OCI-LY3 (cell line): ENCODE results near the gene KLKB1.

Experiments used
- H2AFZ ChIP-seq: fragments of 200-600, 300-600 bp; shearing (Covaris generic); 2 replicates; pipeline ENCODE4 v1.6.0; 2014; ENCODE audit warnings: antibody characterized with exemption, low read depth, low read length
- H3K27ac ChIP-seq: fragments of 200-600, 300-600 bp; sonication (generic); 2 replicates; pipeline ENCODE4 v1.5.1; 2014; ENCODE audit warnings: mild to moderate bottlenecking, low read length, moderate library complexity, mixed read lengths
- H3K27me3 ChIP-seq: fragments of 200-600, 300-600 bp; sonication (generic); 2 replicates; pipeline ENCODE4 v1.6.1; 2014; ENCODE audit warnings: low read depth, low read length, mixed read lengths
- H3K36me3 ChIP-seq: fragments of 200-600, 300-600 bp; sonication (generic); replicated peaks from 2 replicates; pipeline ENCODE3; 2014; ENCODE audit warnings: low read depth, low read length, mixed read lengths
- H3K4me1 ChIP-seq: fragments of 300-600, 200-600 bp; sonication (generic); 2 replicates; pipeline ENCODE4 v1.6.1; 2014; ENCODE audit warnings: low read length, mixed read lengths
- H3K4me2 ChIP-seq: fragments of 200-600, 300-600 bp; sonication (generic); 2 replicates; pipeline ENCODE4 v1.6.1; 2014; ENCODE audit warnings: low read length, mixed read lengths
- H3K4me3 ChIP-seq: fragments of 300-600, 200-600 bp; sonication (generic); 2 replicates; pipeline ENCODE4 v1.5.1; 2014; ENCODE audit warnings: antibody characterized with exemption, mild to moderate bottlenecking, low read length, moderate library complexity
- H3K79me2 ChIP-seq: fragments of 300-600, 200-600 bp; shearing (Covaris generic); 2 replicates; pipeline ENCODE4 v1.6.1; 2014; ENCODE audit warnings: mild to moderate bottlenecking, low read length, mixed read lengths
- H3K9ac ChIP-seq: fragments of 300-600, 200-600 bp; shearing (Covaris generic); 2 replicates; pipeline ENCODE4 v1.6.0; 2014; ENCODE audit warnings: mild to moderate bottlenecking, low read length, moderate library complexity
- H3K9me3 ChIP-seq: fragments of 200-600, 300-600 bp; shearing (Covaris generic); 2 replicates; pipeline ENCODE4 v1.6.1; 2014; ENCODE audit warnings: low read length, mixed read lengths; ENCODE audit not compliant: insufficient read depth
- H4K20me1 ChIP-seq: fragments of 200-600, 300-600 bp; sonication (generic); 2 replicates; pipeline ENCODE4 v1.6.1; 2016; ENCODE audit warnings: low read length, mixed read lengths; ENCODE audit not compliant: insufficient read depth
- EZH2phosphoT487 ChIP-seq: fragments of 200-600 bp; shearing (Covaris generic); IDR thresholded peaks from 2 replicates; pipeline ENCODE4 v1.6.1; 2018; ENCODE audit warnings: antibody characterized with exemption, mixed run types, low read depth
- TF ChIP-seq, protein P1 (sequence below): fragments of 200-600, 300-600 bp; sonication (generic); IDR thresholded peaks from 2 replicates; pipeline ENCODE4 v1.5.1; 2014; ENCODE audit warnings: antibody characterized with exemption, low read length, low read depth

KLKB1 gene

DNA sequence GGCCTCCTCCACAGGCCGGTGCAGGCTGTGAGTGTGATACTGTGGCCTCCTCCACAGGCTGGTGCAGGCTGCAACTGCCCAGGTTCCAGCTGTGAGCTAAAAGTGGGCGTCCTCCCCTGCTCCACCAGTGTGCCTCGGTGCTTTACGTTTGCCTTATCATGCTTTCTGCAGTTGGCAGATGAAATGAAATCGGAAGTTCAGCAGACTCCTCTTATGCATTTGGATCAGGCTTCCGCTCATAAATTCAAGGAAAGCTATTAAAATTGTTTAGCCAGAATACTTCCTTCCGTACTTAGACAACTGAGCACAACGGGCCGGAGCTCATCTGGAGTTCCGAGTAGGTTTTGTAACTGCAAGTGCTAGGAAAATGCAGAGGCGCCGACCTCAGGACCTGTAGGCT lies 23.9 kb upstream of the KLKB1 start:
- H2AFZ ChIP-seq, result no peak overlapping the region
- H3K27me3 ChIP-seq, result no peaks in the 10 kb centered on the region
- TF ChIP-seq, protein P1, sequence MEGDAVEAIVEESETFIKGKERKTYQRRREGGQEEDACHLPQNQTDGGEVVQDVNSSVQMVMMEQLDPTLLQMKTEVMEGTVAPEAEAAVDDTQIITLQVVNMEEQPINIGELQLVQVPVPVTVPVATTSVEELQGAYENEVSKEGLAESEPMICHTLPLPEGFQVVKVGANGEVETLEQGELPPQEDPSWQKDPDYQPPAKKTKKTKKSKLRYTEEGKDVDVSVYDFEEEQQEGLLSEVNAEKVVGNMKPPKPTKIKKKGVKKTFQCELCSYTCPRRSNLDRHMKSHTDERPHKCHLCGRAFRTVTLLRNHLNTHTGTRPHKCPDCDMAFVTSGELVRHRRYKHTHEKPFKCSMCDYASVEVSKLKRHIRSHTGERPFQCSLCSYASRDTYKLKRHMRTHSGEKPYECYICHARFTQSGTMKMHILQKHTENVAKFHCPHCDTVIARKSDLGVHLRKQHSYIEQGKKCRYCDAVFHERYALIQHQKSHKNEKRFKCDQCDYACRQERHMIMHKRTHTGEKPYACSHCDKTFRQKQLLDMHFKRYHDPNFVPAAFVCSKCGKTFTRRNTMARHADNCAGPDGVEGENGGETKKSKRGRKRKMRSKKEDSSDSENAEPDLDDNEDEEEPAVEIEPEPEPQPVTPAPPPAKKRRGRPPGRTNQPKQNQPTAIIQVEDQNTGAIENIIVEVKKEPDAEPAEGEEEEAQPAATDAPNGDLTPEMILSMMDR, result no peak
- no peak for TF ChIP-seq EZH2phosphoT487
- no peaks in the 10 kb centered on the region for H3K4me1 ChIP-seq
- no peaks in the 10 kb centered on the region for H3K36me3 ChIP-seq
- H3K79me2 ChIP-seq, result no peaks in the 10 kb centered on the region
- H3K4me2 ChIP-seq, result no peak overlapping the region
- no peak overlapping the region for H3K27ac ChIP-seq
- no peaks in the 10 kb centered on the region for H3K9me3 ChIP-seq
- no peak overlapping the region for H3K9ac ChIP-seq
- H4K20me1 ChIP-seq, result no peaks in the 10 kb centered on the region
- H3K4me3 ChIP-seq, result no peak overlapping the region

DNA sequence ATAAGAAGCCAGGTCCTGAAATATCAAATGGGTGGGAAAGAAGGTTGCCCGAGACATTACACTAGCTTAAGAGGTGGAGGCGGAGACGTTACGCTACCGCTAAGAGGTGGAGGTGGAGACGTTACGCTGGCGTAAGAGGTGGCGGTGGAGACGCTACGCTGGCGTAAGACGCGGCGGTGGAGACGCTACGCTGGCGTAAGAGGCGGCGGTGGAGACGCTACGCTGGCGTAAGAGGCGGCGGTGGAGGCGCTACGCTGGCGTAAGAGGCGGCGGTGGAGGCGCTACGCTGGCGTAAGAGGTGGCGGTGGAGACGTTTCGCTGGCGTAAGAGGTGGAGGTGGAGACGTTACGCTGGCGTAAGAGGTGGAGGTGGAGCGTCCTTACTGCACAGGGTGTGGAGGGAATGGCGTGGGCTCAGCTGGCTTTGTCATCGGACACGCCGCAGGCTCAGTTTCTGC lies 23.2 kb upstream of the KLKB1 start:
- no peak overlapping the region for H3K27ac ChIP-seq
- no peaks in the 10 kb centered on the region for H3K4me1 ChIP-seq
- no peaks in the 10 kb centered on the region for H3K9me3 ChIP-seq
- no peaks in the 10 kb centered on the region for H3K79me2 ChIP-seq
- H3K36me3 ChIP-seq, result no peaks in the 10 kb centered on the region
- H3K4me3 ChIP-seq, result no peak overlapping the region
- no peak overlapping the region for H3K4me2 ChIP-seq
- no peaks in the 10 kb centered on the region for H3K27me3 ChIP-seq
- no peak overlapping the region for H2AFZ ChIP-seq
- TF ChIP-seq, protein P1, result no peak
- no peak for TF ChIP-seq EZH2phosphoT487
- no peaks in the 10 kb centered on the region for H4K20me1 ChIP-seq
- H3K9ac ChIP-seq, result no peak overlapping the region

DNA sequence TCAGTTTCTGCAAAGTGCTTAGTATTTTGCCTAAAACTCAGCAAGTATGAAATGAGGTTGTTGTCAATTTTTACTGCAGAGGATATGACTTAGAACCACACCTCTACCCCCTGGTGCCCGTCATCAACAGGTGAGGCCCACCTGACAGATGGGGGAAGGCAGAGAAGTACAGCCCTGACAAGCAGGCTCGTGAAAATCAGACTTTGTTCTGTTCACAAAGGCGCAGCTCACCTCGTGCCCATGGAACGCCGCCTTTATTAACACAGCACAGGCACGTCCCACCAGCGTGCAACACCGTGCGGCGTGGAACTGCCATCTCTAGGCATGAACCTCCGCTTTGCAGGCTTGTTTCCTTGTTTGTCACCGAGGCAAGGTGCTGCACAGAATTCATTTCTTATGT lies 22.6 kb upstream of the KLKB1 start:
- H3K4me3 ChIP-seq, result no peak overlapping the region

DNA sequence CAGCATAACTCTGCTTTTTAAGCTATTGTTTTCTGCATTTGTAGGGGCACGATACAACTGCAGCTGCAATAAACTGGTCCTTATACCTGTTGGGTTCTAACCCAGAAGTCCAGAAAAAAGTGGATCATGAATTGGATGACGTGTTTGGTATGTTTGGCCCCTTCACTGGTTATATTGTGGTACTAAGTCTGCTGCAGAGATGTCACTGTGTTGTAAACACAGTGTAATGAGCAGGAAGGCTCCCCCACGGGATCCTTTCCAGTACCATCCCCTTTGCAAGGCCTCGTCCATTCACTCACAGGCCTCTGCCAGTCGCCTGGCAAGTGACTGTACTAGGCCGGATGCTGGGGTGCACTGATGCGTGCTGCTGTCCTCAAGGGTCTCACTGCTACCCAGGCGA lies 22.2 kb upstream of the KLKB1 start:
- H3K27ac ChIP-seq, result no peak overlapping the region
- H3K36me3 ChIP-seq, result no peaks in the 10 kb centered on the region
- H3K4me3 ChIP-seq, result no peak overlapping the region
- no peaks in the 10 kb centered on the region for H3K4me1 ChIP-seq
- no peak overlapping the region for H3K4me2 ChIP-seq
- no peak overlapping the region for H2AFZ ChIP-seq
- H3K9me3 ChIP-seq, result no peaks in the 10 kb centered on the region
- TF ChIP-seq, protein P1, result no peak
- TF ChIP-seq EZH2phosphoT487, result no peak
- no peaks in the 10 kb centered on the region for H4K20me1 ChIP-seq
- H3K79me2 ChIP-seq, result no peaks in the 10 kb centered on the region
- no peak overlapping the region for H3K9ac ChIP-seq
- no peaks in the 10 kb centered on the region for H3K27me3 ChIP-seq

More for the DNA sequence above, 22.6 kb upstream of the KLKB1 start:
- no peak overlapping the region for H2AFZ ChIP-seq
- H3K4me2 ChIP-seq, result no peak overlapping the region
- H3K9me3 ChIP-seq, result no peaks in the 10 kb centered on the region
- H4K20me1 ChIP-seq, result no peaks in the 10 kb centered on the region
- TF ChIP-seq, protein P1, result no peak
- TF ChIP-seq EZH2phosphoT487, result no peak
- H3K4me1 ChIP-seq, result no peaks in the 10 kb centered on the region
- H3K79me2 ChIP-seq, result no peaks in the 10 kb centered on the region
- no peak overlapping the region for H3K27ac ChIP-seq
- no peaks in the 10 kb centered on the region for H3K27me3 ChIP-seq
- H3K9ac ChIP-seq, result no peak overlapping the region
- H3K36me3 ChIP-seq, result no peaks in the 10 kb centered on the region
